SK-N-SH (cell line): ENCODE measurements around the gene RUFY3. TPM values are rescaled to one million over a fixed set of nuclear protein-coding genes. Genes with fewer than 3 reads are reported as not detected.

Experiments used
- CTCF ChIA-PET: fragments of 300-600, 350-600 bp; formaldehyde crosslinking; extraction: SDS; loops from one replicate; lab custom pipeline; 2021; lab: Yijun Ruan, JAX
- POLR2A ChIA-PET: fragments of 350-600 bp; sonication (Branson Sonifier 250); formaldehyde crosslinking; extraction: SDS; loops from one replicate; lab custom pipeline; 2020; ENCODE audit warnings: antibody characterized with exemption, inconsistent platforms; lab: Yijun Ruan, JAX
- DNase-seq: peaks from one replicate; pipeline ENCODE4 v3.0.0; 2012
- H2AFZ ChIP-seq: fragments of 200-600 bp; sonication (generic); 2 replicates; pipeline ENCODE4 v1.8.1; 2016; ENCODE audit warnings: antibody characterized with exemption, mild to moderate bottlenecking, low read depth
- H3F3A ChIP-seq: fragments of 200-600 bp; sonication (generic); replicated peaks from 2 replicates; pipeline ENCODE3; 2016; ENCODE audit warnings: antibody characterized with exemption, mild to moderate bottlenecking; ENCODE audit not compliant: insufficient read depth
- H3K27ac ChIP-seq, 2 experiments: fragments of 200-500 bp in 1 of 2; fragments of 200-600 bp in 1 of 2; sonication (Bioruptor generic) in 1 of 2; sonication (generic), shearing (Covaris generic) in 1 of 2; 2 replicates each; pipeline versions ENCODE4 v1.5.1 to v1.6.1; 2014 to 2016; ENCODE audit warnings: low read depth in 2 of 2, inconsistent platforms in 1 of 2, low read length in 1 of 2, mild to moderate bottlenecking in 1 of 2, mixed read lengths in 1 of 2
- H3K27me3 ChIP-seq: fragments of 200-600 bp; sonication (generic), shearing (Covaris generic); 2 replicates; pipeline ENCODE4 v1.6.1; 2016; ENCODE audit warnings: mixed run types; ENCODE audit not compliant: insufficient read depth
- H3K36me3 ChIP-seq, 2 experiments: fragments of 200-500 bp in 1 of 2; fragments of 200-600 bp in 1 of 2; sonication (Bioruptor generic) in 1 of 2; sonication (generic) in 1 of 2; replicated peaks in 1 of 2; 2 replicates each; pipeline versions ENCODE3 to v1.5.1; 2014 to 2016; ENCODE audit warnings: low read length in 1 of 2, mild to moderate bottlenecking in 1 of 2; ENCODE audit not compliant: insufficient read depth in 2 of 2, control insufficient read depth in 1 of 2
- H3K4me1 ChIP-seq, 2 experiments: fragments of 200-500 bp in 1 of 2; fragments of 200-600 bp in 1 of 2; sonication (Bioruptor generic) in 1 of 2; sonication (generic), shearing (Covaris generic) in 1 of 2; 2 replicates each; pipeline versions ENCODE4 v1.5.1 to v1.6.1; 2014 to 2016; ENCODE audit warnings: low read depth in 1 of 2, low read length in 1 of 2, mixed run types in 1 of 2; ENCODE audit not compliant: insufficient read depth in 2 of 2, control insufficient read depth in 1 of 2
- H3K4me2 ChIP-seq: fragments of 200-600 bp; sonication (generic), shearing (Covaris generic); 2 replicates; pipeline ENCODE4 v1.6.1; 2017; ENCODE audit warnings: mixed run types
- H3K4me3 ChIP-seq, 2 experiments: fragments of 200-500 bp in 1 of 2; fragments of 200-600 bp in 1 of 2; sonication (Bioruptor generic) in 1 of 2; sonication (generic), shearing (Covaris generic) in 1 of 2; 2 replicates each; pipeline versions ENCODE4 v1.5.1 to v1.8.1; 2014 to 2016; ENCODE audit warnings: low read depth in 2 of 2, inconsistent platforms in 1 of 2, low read length in 1 of 2, mild to moderate bottlenecking in 1 of 2, mixed read lengths in 1 of 2, moderate library complexity in 1 of 2
- H3K79me2 ChIP-seq: fragments of 200-600 bp; sonication (generic); 2 replicates; pipeline ENCODE4 v1.8.1; 2017; ENCODE audit warnings: mild to moderate bottlenecking; ENCODE audit not compliant: insufficient read depth
- H3K9ac ChIP-seq: fragments of 200-600 bp; sonication (generic); 2 replicates; pipeline ENCODE4 v1.6.1; 2017; ENCODE audit warnings: mixed run types
- H3K9me2 ChIP-seq: fragments of 200-600 bp; sonication (generic); 2 replicates; pipeline ENCODE4 v1.6.1; 2017; ENCODE audit warnings: mixed run types
- H3K9me3 ChIP-seq: fragments of 200-600 bp; sonication (generic); 2 replicates; pipeline ENCODE4 v1.6.1; 2017; ENCODE audit warnings: mixed run types, mild to moderate bottlenecking, moderate library complexity
- H4K20me1 ChIP-seq: fragments of 200-600 bp; sonication (generic); 2 replicates; pipeline ENCODE4 v1.6.1; 2017; ENCODE audit warnings: mild to moderate bottlenecking, mixed run types; ENCODE audit not compliant: insufficient read depth
- ELF1 ChIP-seq: IDR thresholded peaks from 2 replicates; pipeline ENCODE4 v1.4.0; 2012
- EP300 ChIP-seq, 2 experiments: IDR thresholded peaks; 2 replicates each; pipeline versions ENCODE4 v1.4.0 to v1.6.1; 2012; ENCODE audit warnings: borderline replicate concordance in 1 of 2, low read depth in 1 of 2, low read length in 1 of 2
- FOSL2 ChIP-seq: IDR thresholded peaks from 2 replicates; pipeline ENCODE4 v1.4.0; 2012; ENCODE audit warnings: low read depth, mild to moderate bottlenecking, moderate library complexity, borderline replicate concordance
- GABPA ChIP-seq: IDR thresholded peaks from 2 replicates; pipeline ENCODE4 v1.4.0; 2012; ENCODE audit warnings: low read depth, mild to moderate bottlenecking
- SMC3 ChIP-seq: IDR thresholded peaks from 2 replicates; pipeline ENCODE4 v1.6.1; 2012; ENCODE audit warnings: low read depth, low read length, improper control_type of control experiment
- WGBS: methylation state at CpG from one replicate; pipeline ENCODE4 v1.1.6; 2017; ENCODE audit warnings: low lambda C conversion rate; 5-methylcytosine and 5-hydroxymethylcytosine counted together
- polyA plus RNA-seq, 3 experiments: library from polyadenylated mRNA; depleted of rRNA; stranded (reverse); fragments of >200 nt; gene quantifications; 2 replicates each; pipeline ENCODE4 v1.2.3, GENCODE V29; 2012
- TF ChIP-seq, protein P1 (sequence below): IDR thresholded peaks from 2 replicates; pipeline ENCODE4; 2012
- TF ChIP-seq, protein P2 (sequence below): fragments of 200-600 bp; sonication (generic); IDR thresholded peaks from 2 replicates; pipeline ENCODE4 v1.6.1; 2017; ENCODE audit warnings: antibody characterized with exemption, mild to moderate bottlenecking, moderate library complexity
- TF ChIP-seq, protein P3 (sequence below): fragments of 150-350 bp; IDR thresholded peaks from 2 replicates; pipeline ENCODE4 v1.6.1; 2016; ENCODE audit warnings: mild to moderate bottlenecking, low read depth, low read length
- TF ChIP-seq, protein P4 (sequence below): IDR thresholded peaks from 2 replicates; pipeline ENCODE4 v1.4.0; 2012; ENCODE audit warnings: low read depth

RUFY3 gene
- polyA plus RNA-seq, 1 of the 3 experiments (the other 2 are of a cell fraction) = 22.8 TPM

DNA sequence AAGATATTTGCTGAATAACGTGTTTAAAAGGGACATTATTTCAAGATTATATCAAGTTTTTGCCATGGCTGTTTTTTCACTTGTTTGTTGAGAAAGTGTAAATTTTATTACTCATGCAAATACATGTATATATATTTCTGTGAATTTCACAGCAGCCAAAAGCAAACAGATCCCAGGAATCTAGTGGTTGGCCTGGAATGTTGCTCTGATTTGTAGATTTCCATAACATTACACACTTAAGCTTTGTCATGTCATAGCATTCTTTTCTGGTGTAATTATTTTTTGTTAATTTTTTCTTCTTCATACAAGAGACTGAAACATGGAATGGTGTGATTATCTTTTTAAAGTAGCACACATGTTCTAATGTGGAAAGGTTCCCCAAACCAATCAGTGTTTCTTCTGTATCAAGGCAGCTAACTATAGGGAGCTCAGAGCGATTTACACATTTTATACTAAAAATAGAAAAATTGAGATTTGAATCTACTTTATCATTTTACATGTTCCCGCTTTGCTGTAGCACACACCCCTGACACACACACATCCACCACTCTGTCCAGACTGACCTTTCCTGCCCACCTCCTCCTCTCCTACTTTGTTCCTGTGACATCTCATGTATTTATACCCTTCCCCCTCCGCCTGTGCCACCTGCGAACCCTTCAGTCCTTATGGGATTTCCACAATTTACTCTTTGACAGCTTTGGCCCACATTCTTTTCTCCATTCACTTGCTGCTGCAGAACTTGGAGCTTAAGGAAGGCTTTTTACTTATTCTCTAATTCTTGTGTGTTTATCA is 20.3 kb downstream of the RUFY3 start:
- Histone ChIP-seq H3K9me3 (no peaks in the 10 kb centered on the region), H3K4me3 (no peak overlapping the region), H3K9me2 (no peaks in the 10 kb centered on the region), H3K27ac (no peak overlapping the region), H3K9ac (no peak overlapping the region), H3K79me2 (peaks cover 94% of the 10 kb centered on the region), H3K27me3 (no peaks in the 10 kb centered on the region), H3K4me2 (no peak overlapping the region), H3K4me1 (peaks cover 5 to 16% of the 10 kb centered on the region in 2 experiments; a peak in 3 of 4 replicates), H3K36me3 (peaks cover 0 to 10% of the 10 kb centered on the region in 2 experiments), H3F3A (peaks cover 15% of the 10 kb centered on the region), H2AFZ (no peak overlapping the region), H4K20me1 (peaks cover 84% of the 10 kb centered on the region)
- 95% methylated on average over 5 of the region's 5 CpGs for WGBS
- no peak for DNase-seq
- TF ChIP-seq, protein P1, sequence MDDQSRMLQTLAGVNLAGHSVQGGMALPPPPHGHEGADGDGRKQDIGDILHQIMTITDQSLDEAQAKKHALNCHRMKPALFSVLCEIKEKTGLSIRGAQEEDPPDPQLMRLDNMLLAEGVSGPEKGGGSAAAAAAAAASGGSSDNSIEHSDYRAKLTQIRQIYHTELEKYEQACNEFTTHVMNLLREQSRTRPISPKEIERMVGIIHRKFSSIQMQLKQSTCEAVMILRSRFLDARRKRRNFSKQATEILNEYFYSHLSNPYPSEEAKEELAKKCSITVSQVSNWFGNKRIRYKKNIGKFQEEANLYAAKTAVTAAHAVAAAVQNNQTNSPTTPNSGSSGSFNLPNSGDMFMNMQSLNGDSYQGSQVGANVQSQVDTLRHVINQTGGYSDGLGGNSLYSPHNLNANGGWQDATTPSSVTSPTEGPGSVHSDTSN = no peak
- TF ChIP-seq SMC3 (no peak), FOSL2 (no peak), ELF1 (no peak), GABPA (no peak)
- TF ChIP-seq, protein P2, sequence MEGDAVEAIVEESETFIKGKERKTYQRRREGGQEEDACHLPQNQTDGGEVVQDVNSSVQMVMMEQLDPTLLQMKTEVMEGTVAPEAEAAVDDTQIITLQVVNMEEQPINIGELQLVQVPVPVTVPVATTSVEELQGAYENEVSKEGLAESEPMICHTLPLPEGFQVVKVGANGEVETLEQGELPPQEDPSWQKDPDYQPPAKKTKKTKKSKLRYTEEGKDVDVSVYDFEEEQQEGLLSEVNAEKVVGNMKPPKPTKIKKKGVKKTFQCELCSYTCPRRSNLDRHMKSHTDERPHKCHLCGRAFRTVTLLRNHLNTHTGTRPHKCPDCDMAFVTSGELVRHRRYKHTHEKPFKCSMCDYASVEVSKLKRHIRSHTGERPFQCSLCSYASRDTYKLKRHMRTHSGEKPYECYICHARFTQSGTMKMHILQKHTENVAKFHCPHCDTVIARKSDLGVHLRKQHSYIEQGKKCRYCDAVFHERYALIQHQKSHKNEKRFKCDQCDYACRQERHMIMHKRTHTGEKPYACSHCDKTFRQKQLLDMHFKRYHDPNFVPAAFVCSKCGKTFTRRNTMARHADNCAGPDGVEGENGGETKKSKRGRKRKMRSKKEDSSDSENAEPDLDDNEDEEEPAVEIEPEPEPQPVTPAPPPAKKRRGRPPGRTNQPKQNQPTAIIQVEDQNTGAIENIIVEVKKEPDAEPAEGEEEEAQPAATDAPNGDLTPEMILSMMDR = no peak
- TF ChIP-seq, protein P3, sequence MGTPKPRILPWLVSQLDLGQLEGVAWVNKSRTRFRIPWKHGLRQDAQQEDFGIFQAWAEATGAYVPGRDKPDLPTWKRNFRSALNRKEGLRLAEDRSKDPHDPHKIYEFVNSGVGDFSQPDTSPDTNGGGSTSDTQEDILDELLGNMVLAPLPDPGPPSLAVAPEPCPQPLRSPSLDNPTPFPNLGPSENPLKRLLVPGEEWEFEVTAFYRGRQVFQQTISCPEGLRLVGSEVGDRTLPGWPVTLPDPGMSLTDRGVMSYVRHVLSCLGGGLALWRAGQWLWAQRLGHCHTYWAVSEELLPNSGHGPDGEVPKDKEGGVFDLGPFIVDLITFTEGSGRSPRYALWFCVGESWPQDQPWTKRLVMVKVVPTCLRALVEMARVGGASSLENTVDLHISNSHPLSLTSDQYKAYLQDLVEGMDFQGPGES = no peak
- ChIA-PET POLR2A (no interaction called here), CTCF (no interaction called here)

DNA sequence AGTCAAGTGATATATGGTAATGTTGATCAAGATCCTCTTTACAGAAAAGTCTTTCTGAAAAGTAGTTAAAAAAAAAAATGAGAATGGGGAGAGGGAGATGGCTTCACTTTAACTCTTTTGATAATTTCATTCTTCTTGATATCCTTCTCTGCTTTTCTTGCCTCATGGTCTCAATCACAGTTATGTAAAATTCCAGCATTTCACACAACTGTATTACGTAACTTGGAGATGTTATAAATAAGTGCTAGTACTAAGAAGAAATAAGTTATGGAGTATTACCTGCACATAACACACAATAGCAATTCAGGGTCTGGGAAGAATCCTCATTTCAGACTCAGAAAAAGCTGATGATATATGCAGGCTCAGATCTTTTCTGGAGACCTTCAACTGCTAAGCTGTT is 22.0 kb downstream of the RUFY3 start:
- no peaks in the 10 kb centered on the region for H3K9me2 ChIP-seq
- H4K20me1 ChIP-seq = peaks cover 96% of the 10 kb centered on the region
- WGBS = 94% methylated on average over 1 of the region's 1 CpG
- H3K9me3 ChIP-seq = no peaks in the 10 kb centered on the region
- peaks cover 93% of the 10 kb centered on the region for H3K79me2 ChIP-seq
- peaks cover 5 to 16% of the 10 kb centered on the region in 2 experiments; a peak in 3 of 4 replicates for H3K4me1 ChIP-seq
- no peaks in the 10 kb centered on the region for H3K27me3 ChIP-seq
- no peak overlapping the region for H3K4me3 ChIP-seq
- ChIA-PET CTCF (no interaction called here), POLR2A (no interaction called here)
- no peak for DNase-seq
- H3K9ac ChIP-seq = no peak overlapping the region
- H3K36me3 ChIP-seq = peaks cover 0 to 16% of the 10 kb centered on the region in 2 experiments
- H2AFZ ChIP-seq = no peak overlapping the region
- no peak overlapping the region for H3K4me2 ChIP-seq
- H3F3A ChIP-seq = peaks cover 15% of the 10 kb centered on the region
- TF ChIP-seq FOSL2 = no peak
- TF ChIP-seq SMC3 = no peak
- TF ChIP-seq, protein P4, sequence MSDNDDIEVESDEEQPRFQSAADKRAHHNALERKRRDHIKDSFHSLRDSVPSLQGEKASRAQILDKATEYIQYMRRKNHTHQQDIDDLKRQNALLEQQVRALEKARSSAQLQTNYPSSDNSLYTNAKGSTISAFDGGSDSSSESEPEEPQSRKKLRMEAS = no peak
- no peak for TF ChIP-seq EP300 (IDR thresholded peaks at IDR 0.05; ENCODE audit: borderline replicate concordance in 1 of 2, low read depth in 1 of 2, low read length in 1 of 2)
- no peak for TF ChIP-seq ELF1
- H3K27ac ChIP-seq = no peak overlapping the region
